HEK293 (cell line): ENCODE data around the gene FKBP5.
"Not testable (repeated sequence)": the region's sequence is repeated elsewhere in the genome, so short reads cannot be mapped to it uniquely, and the experiment has no call there.

Experiments
- CTCF ChIA-PET: fragments of 350-600 bp; formaldehyde crosslinking; extraction: SDS; loops from one replicate; lab custom pipeline; 2021; ENCODE audit warnings: antibody characterized with exemption; lab: Yijun Ruan, JAX
- POLR2A ChIA-PET: fragments of 300-600 bp; formaldehyde crosslinking; extraction: SDS; loops from one replicate; lab custom pipeline; 2020; ENCODE audit warnings: antibody characterized with exemption, inconsistent platforms; lab: Yijun Ruan, JAX
- H3K27ac ChIP-seq: fragments of 200-500 bp; sonication (Bioruptor generic); 2 replicates; pipeline ENCODE4 v1.5.1; 2014; ENCODE audit warnings: low read depth, low read length, control low read depth, inconsistent platforms; ENCODE audit errors: extremely low read depth
- H3K36me3 ChIP-seq, 2 experiments: fragments of 200-500 bp in 1 of 2; sonication (Bioruptor generic) in 1 of 2; 1 replicate in 1 of 2; 2 replicates in 1 of 2; pipeline ENCODE4 v1.5.1; 2014 to 2017; ENCODE audit warnings: inconsistent platforms in 2 of 2, low read length in 2 of 2; ENCODE audit not compliant: control insufficient read depth in 2 of 2, insufficient read depth in 1 of 2
- H3K4me1 ChIP-seq: fragments of 200-500 bp; sonication (Bioruptor generic); 2 replicates; pipeline ENCODE4 v1.5.1; 2014; ENCODE audit warnings: mild to moderate bottlenecking, low read length, inconsistent platforms; ENCODE audit not compliant: control insufficient read depth, insufficient read depth
- H3K4me3 ChIP-seq: 2 replicates; pipeline ENCODE4 v1.5.1; 2011; ENCODE audit warnings: low read depth, mild to moderate bottlenecking, control low read depth, low read length, moderate library complexity
- H3K9me3 ChIP-seq: fragments of 200-500 bp; sonication (Bioruptor generic); 2 replicates; pipeline ENCODE4 v1.5.1; 2014; ENCODE audit warnings: low read depth, low read length, inconsistent platforms; ENCODE audit not compliant: control insufficient read depth, insufficient read depth
- GLIS1 ChIP-seq: fragments of 450-650 bp; formaldehyde crosslinking; IDR thresholded peaks from 2 replicates; pipeline ENCODE4 v1.5.1; 2016; ENCODE audit warnings: missing biosample characterization, missing genetic modification characterization
- KLF1 ChIP-seq: fragments of 450-650 bp; formaldehyde crosslinking; IDR thresholded peaks from 2 replicates; pipeline ENCODE4 v1.5.1; 2016; ENCODE audit warnings: missing biosample characterization, missing genetic modification characterization
- SP7 ChIP-seq: fragments of 450-650 bp; formaldehyde crosslinking; IDR thresholded peaks from 2 replicates; pipeline ENCODE4 v1.5.1; 2016; ENCODE audit warnings: missing biosample characterization, missing genetic modification characterization
- ZNF146 ChIP-seq: fragments of 450-650 bp; formaldehyde crosslinking; IDR thresholded peaks from 2 replicates; pipeline ENCODE4 v1.5.1; 2016; ENCODE audit warnings: missing biosample characterization, missing genetic modification characterization
- ZNF2 ChIP-seq: fragments of 450-650 bp; formaldehyde crosslinking; IDR thresholded peaks from 2 replicates; pipeline ENCODE4 v1.5.1; 2016; ENCODE audit warnings: missing biosample characterization, missing genetic modification characterization
- ZNF335 ChIP-seq: fragments of 450-650 bp; formaldehyde crosslinking; conservative IDR thresholded peaks from 2 replicates; pipeline ENCODE4 v1.5.1; 2016; ENCODE audit warnings: missing biosample characterization, missing genetic modification characterization
- ZNF423 ChIP-seq: fragments of 450-650 bp; formaldehyde crosslinking; IDR thresholded peaks from 2 replicates; pipeline ENCODE4 v1.5.1; 2016; ENCODE audit warnings: missing biosample characterization, missing genetic modification characterization
- ZNF623 ChIP-seq: fragments of 450-650 bp; formaldehyde crosslinking; IDR thresholded peaks from 2 replicates; pipeline ENCODE4 v1.5.1; 2016; ENCODE audit warnings: missing biosample characterization, missing genetic modification characterization
- TF ChIP-seq, protein P1 (sequence below): fragments of 450-650 bp; formaldehyde crosslinking; IDR thresholded peaks from 2 replicates; pipeline ENCODE4 v1.5.1; 2016; ENCODE audit warnings: missing biosample characterization, missing genetic modification characterization
- TF ChIP-seq, protein P2 (sequence below): fragments of 450-650 bp; formaldehyde crosslinking; IDR thresholded peaks from 2 replicates; pipeline ENCODE4 v1.5.0; 2017; ENCODE audit warnings: missing biosample characterization, missing genetic modification characterization, borderline replicate concordance

Gene FKBP5

DNA sequence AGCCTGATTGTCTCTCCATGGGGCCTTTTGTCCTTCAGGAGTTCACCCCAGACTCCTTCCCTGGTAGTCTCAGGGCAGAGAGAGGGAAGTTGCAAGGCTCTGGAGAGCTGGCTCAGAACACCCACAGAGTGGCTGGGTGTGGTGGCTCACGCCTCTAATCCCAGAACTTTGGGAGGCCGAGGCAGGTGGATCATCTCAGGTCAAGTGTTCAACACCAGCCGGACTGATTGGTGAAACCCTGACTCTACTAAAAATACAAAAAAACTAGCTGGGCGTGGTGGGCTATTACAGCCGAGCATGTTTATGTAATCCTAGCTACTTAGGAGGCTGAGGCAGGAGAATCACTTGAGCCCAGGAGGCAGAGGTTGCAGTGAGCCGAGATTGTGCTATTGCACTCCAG, 152.9 kb downstream of the FKBP5 start:
- POLR2A ChIA-PET, H3K4me1 ChIP-seq, H3K27ac ChIP-seq, H3K9me3 ChIP-seq: not testable (repeated sequence)
- CTCF ChIA-PET = interaction anchor here (1.0 to 1.7 kb wide), 4 partner anchors 14 to 49 kb away, joined by 3 to 13 read pairs (median 5); no protein-coding TSS in a partner anchor
- TF ChIP-seq KLF1 (tag by site-specific recombination) = peak; percentile 92
- TF ChIP-seq, all 188 proteins: peak for 1; not testable (repeated sequence) for 187
- H3K4me3 ChIP-seq, H3K36me3 ChIP-seq: not testable (repeated sequence)

DNA sequence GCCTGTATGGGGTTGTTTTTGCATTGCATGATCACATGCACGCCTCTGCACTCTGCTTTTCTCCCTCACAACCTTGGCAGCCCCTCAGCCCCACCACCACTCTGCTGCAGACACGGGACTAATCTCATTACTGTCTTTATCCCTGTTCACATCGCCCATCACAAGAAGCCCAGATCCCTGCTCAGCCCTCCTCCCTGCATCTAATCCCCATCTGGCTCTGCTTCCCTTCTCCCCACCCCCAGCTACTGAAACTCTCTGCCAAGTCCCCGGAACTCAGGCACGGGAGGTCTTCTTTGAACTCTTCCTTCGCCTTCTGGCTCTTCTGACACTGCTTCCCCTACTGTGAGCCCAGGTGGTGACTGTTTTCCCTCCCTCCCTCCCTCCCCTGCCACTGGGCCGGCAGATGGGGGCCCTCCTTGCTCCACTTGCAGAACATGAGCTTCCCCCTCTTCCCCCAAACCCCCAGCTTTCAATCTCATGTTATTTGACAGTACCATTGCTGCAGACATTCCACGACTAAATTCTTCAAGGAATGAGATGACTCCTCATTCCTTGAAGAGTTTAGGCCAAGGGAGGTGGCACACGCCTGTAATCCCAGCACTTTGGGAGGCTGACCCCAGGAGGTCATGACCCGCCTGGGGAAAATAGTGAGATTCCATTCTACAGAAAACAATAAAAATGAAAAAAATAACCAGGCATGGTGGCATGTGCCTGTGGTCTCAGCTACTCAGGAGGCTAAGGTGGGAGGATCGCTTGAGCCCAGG, 154.1 kb downstream of the FKBP5 start:
- Histone ChIP-seq H3K36me3 (no peaks in the 10 kb centered on the region), H3K4me1 (no peaks in the 10 kb centered on the region)
- POLR2A ChIA-PET = no interaction called here
- TF ChIP-seq GLIS1 (tag by site-specific recombination) = peak; percentile 17; the same call in 1 of the 2 replicates
- no peak for TF ChIP-seq SP7 (tag by site-specific recombination)
- TF ChIP-seq, all 188 proteins: peak for 1
- Histone ChIP-seq H3K4me3 (no peak overlapping the region), H3K9me3 (no peaks in the 10 kb centered on the region), H3K27ac (no peak overlapping the region)
- CTCF ChIA-PET = interaction anchor here (0.9 to 3.7 kb wide), 2 partner anchors 12 to 18 kb away, joined by 4 to 36 read pairs; no protein-coding TSS in a partner anchor

DNA sequence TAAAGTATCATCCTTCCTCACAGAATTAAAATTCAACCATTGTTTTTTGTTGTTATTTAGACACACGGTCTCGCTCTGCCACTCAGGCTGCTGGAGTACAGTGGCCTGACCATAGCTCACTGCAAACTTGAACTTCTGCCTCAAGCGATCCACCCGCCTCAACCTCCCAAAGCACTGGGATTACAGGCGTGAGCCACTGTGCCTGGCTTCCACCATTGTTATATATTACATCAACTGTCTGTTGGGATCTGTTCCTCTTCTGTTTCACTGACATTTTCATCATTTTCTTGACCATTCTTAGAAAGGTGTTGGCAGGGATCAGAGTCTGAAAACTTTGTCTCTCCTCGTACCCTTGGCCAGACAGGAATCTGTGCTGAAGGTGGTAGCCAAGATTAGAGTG, 154.7 kb downstream of the FKBP5 start:
- TF ChIP-seq, protein P1, sequence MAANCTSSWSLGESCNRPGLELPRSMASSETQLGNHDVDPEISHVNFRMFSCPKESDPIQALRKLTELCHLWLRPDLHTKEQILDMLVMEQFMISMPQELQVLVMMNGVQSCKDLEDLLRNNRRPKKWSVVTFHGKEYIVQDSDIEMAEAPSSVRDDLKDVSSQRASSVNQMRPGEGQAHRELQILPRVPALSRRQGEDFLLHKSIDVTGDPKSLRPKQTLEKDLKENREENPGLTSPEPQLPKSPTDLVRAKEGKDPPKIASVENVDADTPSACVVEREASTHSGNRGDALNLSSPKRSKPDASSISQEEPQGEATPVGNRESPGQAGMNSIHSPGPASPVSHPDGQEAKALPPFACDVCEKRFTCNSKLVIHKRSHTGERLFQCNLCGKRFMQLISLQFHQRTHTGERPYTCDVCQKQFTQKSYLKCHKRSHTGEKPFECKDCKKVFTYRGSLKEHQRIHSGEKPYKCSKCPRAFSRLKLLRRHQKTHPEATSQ (tag by site-specific recombination) = no peak
- TF ChIP-seq ZNF335 (tag by site-specific recombination) (no peak), ZNF623 (tag by site-specific recombination) (no peak), ZNF2 (tag by site-specific recombination) (no peak)
- ChIA-PET CTCF (interaction anchor here (0.6 to 3.7 kb wide), 5 partner anchors 11 to 422 kb away, joined by 3 to 36 read pairs (median 4); partner anchors contain the start of gene ARMC12), POLR2A (no interaction called here)
- Histone ChIP-seq H3K4me1 (no peaks in the 10 kb centered on the region), H3K27ac (no peak overlapping the region), H3K9me3 (no peaks in the 10 kb centered on the region), H3K4me3 (no peak overlapping the region), H3K36me3 (no peaks in the 10 kb centered on the region)

DNA sequence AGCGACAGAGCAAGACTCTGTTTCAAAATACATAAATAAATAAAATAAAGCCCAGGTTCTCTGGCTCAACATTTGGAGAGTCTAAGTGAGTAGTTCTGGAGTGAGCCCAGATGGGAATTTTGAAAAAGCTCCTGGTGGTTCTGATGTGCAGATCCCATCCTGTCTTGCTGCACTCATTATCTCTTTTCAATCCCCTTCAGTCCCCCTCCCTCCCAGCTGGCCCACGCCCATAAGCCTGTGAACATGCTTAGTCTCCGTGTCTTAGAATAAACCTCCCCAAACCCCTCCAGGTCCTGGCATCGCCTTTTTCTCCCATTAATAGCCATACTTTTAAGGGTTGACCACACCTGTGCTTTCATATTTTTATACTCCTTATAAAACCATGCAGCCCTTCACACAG, 156.6 kb downstream of the FKBP5 start:
- POLR2A ChIA-PET = no interaction called here

DNA sequence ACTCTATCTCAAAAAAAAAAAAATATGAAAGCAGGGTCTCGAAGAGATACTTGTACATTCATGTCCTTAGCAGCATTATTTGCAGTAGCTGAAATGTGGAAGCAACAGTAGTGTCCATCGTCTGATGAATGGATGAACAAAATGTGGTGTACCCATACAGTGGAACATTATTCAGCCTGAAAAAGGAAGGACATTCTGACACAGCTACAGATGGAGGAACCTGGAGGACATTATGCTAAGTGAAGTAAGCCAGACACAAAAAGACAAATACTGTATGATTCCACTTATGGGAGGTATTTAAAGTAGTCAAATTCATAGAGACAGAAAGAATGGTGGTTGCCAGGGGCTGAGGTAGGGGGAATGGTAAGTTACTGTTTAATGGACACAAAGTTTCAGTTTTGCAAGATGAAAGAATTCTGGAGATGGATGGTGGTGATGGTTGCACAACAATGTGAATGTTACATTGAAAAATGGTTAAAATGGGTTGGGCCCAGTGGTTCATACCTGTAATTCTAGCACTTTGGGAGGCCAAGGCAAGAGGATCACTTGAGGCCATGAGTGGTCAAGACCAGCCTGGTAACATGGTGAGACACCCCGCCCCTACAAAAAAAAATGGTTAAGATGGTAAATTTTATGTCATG, 164.2 kb downstream of the FKBP5 start:
- Histone ChIP-seq H3K4me3 (no peak overlapping the region), H3K36me3 (no peaks in the 10 kb centered on the region), H3K4me1 (no peaks in the 10 kb centered on the region), H3K9me3 (no peaks in the 10 kb centered on the region), H3K27ac (no peak overlapping the region)
- ChIA-PET CTCF (interaction anchor here (0.6 to 6.8 kb wide), 18 partner anchors 8 to 430 kb away, joined by 3 to 110 read pairs (median 6); partner anchors contain the start of gene ARMC12), POLR2A (no interaction called here)
- TF ChIP-seq, protein P2, sequence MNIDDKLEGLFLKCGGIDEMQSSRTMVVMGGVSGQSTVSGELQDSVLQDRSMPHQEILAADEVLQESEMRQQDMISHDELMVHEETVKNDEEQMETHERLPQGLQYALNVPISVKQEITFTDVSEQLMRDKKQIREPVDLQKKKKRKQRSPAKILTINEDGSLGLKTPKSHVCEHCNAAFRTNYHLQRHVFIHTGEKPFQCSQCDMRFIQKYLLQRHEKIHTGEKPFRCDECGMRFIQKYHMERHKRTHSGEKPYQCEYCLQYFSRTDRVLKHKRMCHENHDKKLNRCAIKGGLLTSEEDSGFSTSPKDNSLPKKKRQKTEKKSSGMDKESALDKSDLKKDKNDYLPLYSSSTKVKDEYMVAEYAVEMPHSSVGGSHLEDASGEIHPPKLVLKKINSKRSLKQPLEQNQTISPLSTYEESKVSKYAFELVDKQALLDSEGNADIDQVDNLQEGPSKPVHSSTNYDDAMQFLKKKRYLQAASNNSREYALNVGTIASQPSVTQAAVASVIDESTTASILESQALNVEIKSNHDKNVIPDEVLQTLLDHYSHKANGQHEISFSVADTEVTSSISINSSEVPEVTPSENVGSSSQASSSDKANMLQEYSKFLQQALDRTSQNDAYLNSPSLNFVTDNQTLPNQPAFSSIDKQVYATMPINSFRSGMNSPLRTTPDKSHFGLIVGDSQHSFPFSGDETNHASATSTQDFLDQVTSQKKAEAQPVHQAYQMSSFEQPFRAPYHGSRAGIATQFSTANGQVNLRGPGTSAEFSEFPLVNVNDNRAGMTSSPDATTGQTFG (tag by site-specific recombination) = no peak
- TF ChIP-seq ZNF146 = peak; percentile 92

More for the DNA sequence above, 156.6 kb downstream of the FKBP5 start:
- Histone ChIP-seq H3K4me1 (no peaks in the 10 kb centered on the region), H3K9me3 (no peaks in the 10 kb centered on the region), H3K36me3 (no peaks in the 10 kb centered on the region), H3K27ac (no peak overlapping the region), H3K4me3 (no peak overlapping the region)
- no peak for TF ChIP-seq ZNF423 (tag by site-specific recombination)
- CTCF ChIA-PET = interaction anchor here (0.8 to 3.7 kb wide), 6 partner anchors 10 to 206 kb away, joined by 3 to 36 read pairs (median 10); partner anchors contain the start of gene ARMC12
